GM13977 (cell line): Measurements from ENCODE around the gene ARHGAP19.
A peak's percentile ranks its signal among the peaks of the same experiment; 100 is the strongest.
"Not testable (repeated sequence)": the region's sequence is repeated elsewhere in the genome, so short reads cannot be mapped to it uniquely, and the experiment has no call there.

ENCODE experiments used
- DNase-seq: peaks from one replicate; pipeline ENCODE4 v3.0.0; 2012; ENCODE audit warnings: low spot score
- in situ Hi-C: fragments of 300-500 bp; cut with MboI; formaldehyde crosslinking; loops from one replicate; pipeline ENCODE4 v1.12.0; 2022; ENCODE audit warnings: low sequenced_read_pairs, low pct_unique_long_range_greater_than_20kb, mixed read lengths, inconsistent platforms; ENCODE audit not compliant: unreplicated experiment
- TF ChIP-seq, protein P1 (sequence below): IDR thresholded peaks from 2 replicates; pipeline ENCODE4 v1.5.1; 2012; ENCODE audit warnings: mild to moderate bottlenecking, control low read depth; ENCODE audit not compliant: insufficient read depth; ENCODE audit errors: extremely low read depth, missing control alignments

The ARHGAP19 gene

DNA sequence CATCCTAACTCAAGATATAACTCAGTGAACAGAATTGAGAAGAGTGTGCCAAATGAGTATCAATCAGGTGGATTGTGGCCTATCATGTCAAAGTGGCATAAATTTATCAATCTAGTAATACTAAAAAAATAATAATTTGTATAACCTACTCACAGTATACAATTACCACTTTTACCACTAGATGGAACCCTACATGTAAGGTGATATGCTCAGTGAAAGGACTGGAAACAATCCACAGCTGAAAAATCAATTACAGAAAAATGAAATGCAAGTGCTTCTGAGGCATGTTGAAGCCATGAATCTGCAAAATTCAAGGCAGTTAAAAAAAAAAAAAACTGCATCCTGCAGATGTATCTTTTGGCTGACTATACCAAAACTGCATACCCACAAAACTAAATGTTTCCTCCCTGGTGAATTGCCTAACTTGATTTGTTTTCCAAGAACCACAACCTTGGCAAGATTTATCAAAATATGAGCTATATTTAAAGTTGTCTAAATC lies 13.9 kb downstream of the ARHGAP19 start:
- DNase-seq: peak; percentile 47
- TF ChIP-seq, protein P1, sequence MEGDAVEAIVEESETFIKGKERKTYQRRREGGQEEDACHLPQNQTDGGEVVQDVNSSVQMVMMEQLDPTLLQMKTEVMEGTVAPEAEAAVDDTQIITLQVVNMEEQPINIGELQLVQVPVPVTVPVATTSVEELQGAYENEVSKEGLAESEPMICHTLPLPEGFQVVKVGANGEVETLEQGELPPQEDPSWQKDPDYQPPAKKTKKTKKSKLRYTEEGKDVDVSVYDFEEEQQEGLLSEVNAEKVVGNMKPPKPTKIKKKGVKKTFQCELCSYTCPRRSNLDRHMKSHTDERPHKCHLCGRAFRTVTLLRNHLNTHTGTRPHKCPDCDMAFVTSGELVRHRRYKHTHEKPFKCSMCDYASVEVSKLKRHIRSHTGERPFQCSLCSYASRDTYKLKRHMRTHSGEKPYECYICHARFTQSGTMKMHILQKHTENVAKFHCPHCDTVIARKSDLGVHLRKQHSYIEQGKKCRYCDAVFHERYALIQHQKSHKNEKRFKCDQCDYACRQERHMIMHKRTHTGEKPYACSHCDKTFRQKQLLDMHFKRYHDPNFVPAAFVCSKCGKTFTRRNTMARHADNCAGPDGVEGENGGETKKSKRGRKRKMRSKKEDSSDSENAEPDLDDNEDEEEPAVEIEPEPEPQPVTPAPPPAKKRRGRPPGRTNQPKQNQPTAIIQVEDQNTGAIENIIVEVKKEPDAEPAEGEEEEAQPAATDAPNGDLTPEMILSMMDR: peak; percentile 54
- in situ Hi-C loops: no loop called here

DNA sequence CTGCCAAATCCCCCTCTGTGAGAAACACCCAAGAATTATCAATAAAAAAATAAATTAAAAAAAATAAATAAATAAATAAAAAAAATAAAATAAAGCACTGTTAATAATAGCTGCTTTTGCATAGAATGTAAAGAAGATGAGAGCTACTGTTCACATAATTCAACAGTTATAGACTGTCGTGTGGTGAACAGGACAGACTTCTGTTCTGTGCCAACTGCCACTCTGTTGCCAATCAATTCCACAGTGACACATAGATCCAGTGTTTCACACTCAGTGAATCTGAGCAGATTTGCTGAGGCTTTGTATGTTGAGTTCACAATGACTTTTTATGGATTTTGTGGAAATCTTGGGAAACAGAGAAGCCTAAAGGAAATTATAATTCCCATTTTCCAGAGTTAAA lies 14.9 kb downstream of the ARHGAP19 start:
- in situ Hi-C loops: no loop called here
- TF ChIP-seq, protein P1: no peak

DNA sequence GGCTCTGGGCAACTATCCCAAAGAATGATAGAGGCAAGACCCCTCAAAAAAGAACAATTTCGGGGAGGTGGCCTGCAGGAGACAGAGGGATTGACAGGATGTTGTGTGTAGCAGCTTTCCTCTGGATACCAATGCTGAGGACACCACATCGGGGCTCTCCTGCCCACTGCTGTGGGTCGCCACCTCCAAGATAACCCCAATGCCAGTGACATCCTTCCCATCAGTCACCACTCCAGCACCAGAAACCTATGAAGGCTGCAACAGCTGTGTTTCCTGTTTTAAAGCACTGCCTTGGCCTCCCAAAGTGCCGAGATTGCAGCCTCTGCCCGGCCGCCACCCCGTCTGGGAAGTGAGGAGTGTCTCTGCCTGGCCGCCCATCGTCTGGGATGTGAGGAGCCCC lies 17.6 kb downstream of the ARHGAP19 start:
- DNase-seq: no peak
- TF ChIP-seq, protein P1: no peak
- in situ Hi-C loops: no loop called here

More for the DNA sequence above, 14.9 kb downstream of the ARHGAP19 start:
- DNase-seq: no peak

DNA sequence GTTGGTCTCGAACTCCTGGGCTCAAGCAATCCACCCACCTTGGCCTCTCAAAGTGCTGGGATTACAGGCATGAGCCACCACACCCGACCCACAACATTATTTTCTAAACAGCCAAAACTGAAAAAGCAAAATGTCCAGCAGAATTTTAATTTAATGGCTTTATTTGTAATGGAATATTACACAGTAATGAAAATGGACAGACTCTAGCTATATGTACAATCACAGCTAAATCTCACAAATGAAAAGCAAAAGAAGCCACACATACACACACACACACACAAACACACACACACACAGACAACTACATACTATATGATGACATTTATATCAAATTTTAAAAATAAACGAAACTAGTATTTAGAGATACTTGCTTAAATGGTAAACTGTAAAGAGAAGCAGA lies 18.7 kb downstream of the ARHGAP19 start:
- DNase-seq: no peak
- TF ChIP-seq, protein P1: no peak
- in situ Hi-C loops: no loop called here

DNA sequence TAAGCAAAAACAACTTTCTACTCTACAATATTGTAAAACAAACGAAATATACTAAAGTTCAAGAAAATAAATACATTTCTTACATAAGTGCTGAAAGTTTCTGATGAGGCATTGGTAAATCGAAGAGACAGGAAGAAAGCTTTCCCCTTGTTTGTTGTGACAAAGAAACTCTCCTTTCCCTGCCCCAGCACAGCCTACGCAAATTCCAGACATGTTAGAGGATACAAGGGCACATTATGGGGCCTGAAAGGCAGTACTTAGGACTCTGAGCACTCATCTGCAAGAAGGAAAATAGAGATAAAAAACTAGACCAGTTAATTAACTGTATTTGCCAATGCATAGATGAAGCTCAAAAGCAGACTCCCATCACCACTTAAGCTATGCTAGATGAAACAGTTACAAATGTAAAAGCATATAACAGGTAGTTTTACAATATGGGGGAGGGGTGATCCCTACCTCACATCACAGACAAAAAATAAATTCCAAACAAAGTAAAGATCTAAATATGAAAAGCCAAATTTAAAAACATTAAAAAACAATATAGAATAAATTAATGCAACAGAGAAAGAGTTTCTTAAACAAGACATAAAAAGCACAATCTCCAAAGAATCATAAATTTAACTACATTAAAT lies 21.8 kb downstream of the ARHGAP19 start:
- TF ChIP-seq, protein P1: no peak
- no peak for DNase-seq
- in situ Hi-C loops: no loop called here

DNA sequence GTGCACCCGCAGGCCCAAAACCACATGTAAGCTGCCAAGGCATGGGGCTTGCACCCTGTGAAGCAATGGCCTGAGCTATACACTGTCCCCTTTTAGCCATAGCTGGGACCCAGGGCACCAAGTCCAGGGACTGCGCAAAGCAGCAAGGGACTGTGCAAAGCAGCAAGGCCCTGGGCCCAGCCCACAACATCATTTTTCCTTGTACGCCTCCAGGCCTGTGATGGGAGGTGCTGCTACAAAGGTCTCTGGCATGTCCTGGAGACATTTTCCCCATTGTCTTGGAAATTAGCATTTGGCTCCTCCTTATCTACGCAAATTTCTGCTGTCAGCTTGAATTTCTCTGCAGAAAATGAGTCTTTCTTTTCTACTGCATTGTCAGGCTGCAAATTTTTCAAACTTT lies 24.8 kb downstream of the ARHGAP19 start:
- no peak for DNase-seq
- TF ChIP-seq, protein P1: no peak
- in situ Hi-C loops: no loop called here

DNA sequence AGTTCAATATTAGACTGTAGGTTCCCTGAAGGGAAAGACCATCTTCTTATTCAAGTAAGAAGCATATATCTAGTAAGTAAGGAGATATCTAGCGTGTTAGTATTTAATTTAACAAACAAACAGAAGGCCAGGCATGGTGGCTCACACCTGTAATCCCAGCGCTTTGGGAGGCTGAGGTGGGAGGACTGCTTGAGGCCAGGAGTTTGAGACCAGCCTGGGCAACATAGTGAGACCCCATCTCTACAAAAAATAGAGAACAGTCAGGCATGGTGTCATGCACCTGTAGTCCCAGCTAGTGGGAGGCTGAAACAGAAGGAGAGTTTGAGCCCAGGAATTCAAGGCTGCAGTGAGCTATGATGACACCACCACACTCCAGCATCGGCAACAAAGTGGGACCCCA lies 27.3 kb downstream of the ARHGAP19 start:
- in situ Hi-C loops, DNase-seq: not testable (repeated sequence)
